ENCODE data around the gene SCLY.

Gene SCLY

GRCh38 chr2:238104226-238104690, 43.5 kb downstream of the SCLY start:
- no peak for TF ChIP-seq CTCF (IDR thresholded peaks at IDR 0.05; ENCODE audit: low read depth, low read length)
- DNase-seq (ENCODE audit: low read depth in 2 of 2) = no peak
- no peak overlapping the region for H3K4me3 ChIP-seq (replicated peaks in 1 of 2; ENCODE audit: low read depth in 2 of 2, low read length in 2 of 2)

DNA sequence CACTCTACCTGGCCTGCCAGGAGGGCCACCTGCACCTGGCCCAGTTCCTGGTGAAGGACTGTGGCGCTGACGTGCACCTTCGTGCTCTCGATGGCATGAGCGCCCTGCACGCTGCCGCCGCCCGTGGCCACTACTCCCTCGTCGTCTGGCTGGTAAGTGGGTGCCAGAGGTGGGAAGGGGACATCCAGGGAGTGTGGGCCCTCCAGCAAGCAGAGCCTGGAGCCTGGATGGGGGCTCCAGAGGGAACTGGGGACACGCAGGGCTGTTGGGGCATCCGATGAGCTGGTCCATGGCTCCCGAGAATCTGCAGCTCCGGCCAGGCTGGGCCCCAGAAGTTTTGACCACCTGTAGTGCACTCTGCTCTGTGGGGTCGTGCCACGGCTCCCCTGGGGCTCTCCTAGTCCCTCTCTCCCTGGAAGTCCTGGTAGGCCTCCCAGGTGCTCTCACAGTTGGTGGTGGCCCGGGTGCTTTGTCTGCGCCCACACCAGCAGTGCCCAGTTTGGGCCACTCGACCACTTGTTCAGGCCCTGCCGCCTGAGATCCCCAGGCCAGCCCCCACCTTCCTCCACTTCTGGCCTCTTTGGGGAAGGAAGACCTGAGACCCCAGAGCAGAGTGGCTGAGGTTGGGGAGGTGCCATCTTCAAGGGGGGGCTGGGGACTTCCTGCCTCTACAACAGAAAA, 44.0 kb downstream of the SCLY start:
- TF ChIP-seq CTCF (IDR thresholded peaks at IDR 0.05; ENCODE audit: low read depth, low read length) = no peak
- H3K4me3 ChIP-seq (replicated peaks in 1 of 2; ENCODE audit: low read depth in 2 of 2, low read length in 2 of 2) = no peak overlapping the region
- DNase-seq (ENCODE audit: low read depth in 2 of 2) = no peak

- DNase-seq (ENCODE audit: low read depth in 2 of 2) = no peak
- no peak for TF ChIP-seq CTCF (IDR thresholded peaks at IDR 0.05; ENCODE audit: low read depth, low read length)
- H3K4me3 ChIP-seq (replicated peaks in 1 of 2; ENCODE audit: low read depth in 2 of 2, low read length in 2 of 2) = no peak overlapping the region
Observed at GRCh38 chr2:238105506-238106338, 44.9 kb downstream of the SCLY start.

GRCh38 chr2:238106339-238106697, 45.5 kb downstream of the SCLY start:
- DNase-seq (ENCODE audit: low read depth in 2 of 2) = no peak
- no peak for TF ChIP-seq CTCF (IDR thresholded peaks at IDR 0.05; ENCODE audit: low read depth, low read length)
- no peak overlapping the region for H3K4me3 ChIP-seq (replicated peaks in 1 of 2; ENCODE audit: low read depth in 2 of 2, low read length in 2 of 2)

GRCh38 chr2:238106698-238107524, 46.1 kb downstream of the SCLY start:
- H3K4me3 ChIP-seq (replicated peaks in 1 of 2; ENCODE audit: low read depth in 2 of 2, low read length in 2 of 2) = no peak overlapping the region
- DNase-seq (ENCODE audit: low read depth in 2 of 2) = no peak
- peak; percentile 2 for TF ChIP-seq CTCF (IDR thresholded peaks at IDR 0.05; ENCODE audit: low read depth, low read length)

- H3K4me3 ChIP-seq (replicated peaks in 1 of 2; ENCODE audit: low read depth in 2 of 2, low read length in 2 of 2) = no peak overlapping the region
- no peak for DNase-seq (ENCODE audit: low read depth in 2 of 2)
- no peak for TF ChIP-seq CTCF (IDR thresholded peaks at IDR 0.05; ENCODE audit: low read depth, low read length)
Observed at GRCh38 chr2:238107525-238108422, 47.0 kb downstream of the SCLY start.
